ENCODE data around the gene BMPR1B. TPM values are rescaled to one million over a fixed set of nuclear protein-coding genes. Genes with fewer than 3 reads are reported as not detected.

BMPR1B gene
- total and polyA plus RNA-seq, 10 donors: 0.12 to 2.4 (median 1.2) TPM

- H3K4me1 ChIP-seq: no peaks in the 10 kb centered on the region
- TF ChIP-seq CTCF (IDR thresholded peaks at IDR 0.05 in 8 of 11, conservative IDR thresholded peaks at IDR 0.05 in 3 of 11): no peak
- no peak for TF ChIP-seq POLR2A (IDR thresholded peaks at IDR 0.05)
- no peak for TF ChIP-seq POLR2AphosphoS5 (IDR thresholded peaks at IDR 0.05)
- H3K27ac ChIP-seq: no peak overlapping the region
- H3K27me3 ChIP-seq (replicated peaks in 1 of 7): peaks cover 0 to 6% (median 0%) of the 10 kb centered on the region in 7 donors
- DNase-seq: no peak
- H3K4me3 ChIP-seq: no peak overlapping the region
- H3K9me3 ChIP-seq: no peaks in the 10 kb centered on the region
- H3K36me3 ChIP-seq: no peaks in the 10 kb centered on the region
- intact Hi-C loops (cut with DNase I; ENCODE audit: low total_unique reads): no loop called here
- WGBS, 5 donors: 90 to 93% (median 91%) methylated on average over 6 of the region's 6 CpGs
Measured at GRCh38 chr4:94715726-94716125, 42.0 kb upstream of the BMPR1B start.

- peaks cover 0 to 6% (median 0%) of the 10 kb centered on the region in 6 donors for H3K4me1 ChIP-seq
- H3K27me3 ChIP-seq (replicated peaks in 1 of 7): no peaks in the 10 kb centered on the region
- H3K4me3 ChIP-seq: no peak overlapping the region
- H3K9me3 ChIP-seq: no peaks in the 10 kb centered on the region
- no peaks in the 10 kb centered on the region for H3K36me3 ChIP-seq
- intact Hi-C loops (cut with DNase I; ENCODE audit: low total_unique reads): no loop called here
- 75 to 98% (median 84%) methylated on average over 2 of the region's 2 CpGs for WGBS, 5 donors
- DNase-seq: no peak
- no peak for TF ChIP-seq CTCF (IDR thresholded peaks at IDR 0.05 in 8 of 11, conservative IDR thresholded peaks at IDR 0.05 in 3 of 11)
- no peak for TF ChIP-seq POLR2A (IDR thresholded peaks at IDR 0.05)
- TF ChIP-seq POLR2AphosphoS5 (IDR thresholded peaks at IDR 0.05): no peak
- no peak overlapping the region for H3K27ac ChIP-seq
Measured at GRCh38 chr4:94721310-94721709, 36.4 kb upstream of the BMPR1B start.

- H3K27me3 ChIP-seq (replicated peaks in 1 of 7): peaks cover 0 to 2% (median 0%) of the 10 kb centered on the region in 7 donors
- TF ChIP-seq POLR2A (IDR thresholded peaks at IDR 0.05) (no peak), POLR2AphosphoS5 (IDR thresholded peaks at IDR 0.05) (no peak), CTCF (IDR thresholded peaks at IDR 0.05 in 8 of 11, conservative IDR thresholded peaks at IDR 0.05 in 3 of 11) (no peak)
- intact Hi-C loops (cut with DNase I; ENCODE audit: low total_unique reads): no loop called here
Measured at GRCh38 chr4:94722270-94722669, 35.5 kb upstream of the BMPR1B start.

GRCh38 chr4:94722748-94723147 lies 35.0 kb upstream of the BMPR1B start:
- WGBS, 5 donors: 4 to 11% (median 7%) methylated on average over 2 of the region's 2 CpGs
- intact Hi-C loops (cut with DNase I; ENCODE audit: low total_unique reads): no loop called here
- H3K4me3 ChIP-seq: no peak overlapping the region
- H3K36me3 ChIP-seq: no peaks in the 10 kb centered on the region
- H3K27me3 ChIP-seq (replicated peaks in 1 of 7): peaks cover 0 to 7% (median 0%) of the 10 kb centered on the region in 7 donors
- no peak for TF ChIP-seq POLR2A (IDR thresholded peaks at IDR 0.05)
- no peak for TF ChIP-seq POLR2AphosphoS5 (IDR thresholded peaks at IDR 0.05)
- TF ChIP-seq CTCF (IDR thresholded peaks at IDR 0.05 in 8 of 11, conservative IDR thresholded peaks at IDR 0.05 in 3 of 11): no peak
- no peaks in the 10 kb centered on the region for H3K9me3 ChIP-seq
- H3K27ac ChIP-seq: no peak overlapping the region
- peaks cover 0 to 6% (median 0%) of the 10 kb centered on the region in 6 donors for H3K4me1 ChIP-seq
- no peak for DNase-seq

More at GRCh38 chr4:94722270-94722669, 35.5 kb upstream of the BMPR1B start:
- Histone ChIP-seq H3K27ac (no peak overlapping the region), H3K4me3 (no peak overlapping the region), H3K4me1 (peaks cover 0 to 6% (median 0%) of the 10 kb centered on the region in 6 donors), H3K9me3 (no peaks in the 10 kb centered on the region), H3K36me3 (no peaks in the 10 kb centered on the region)
- 42 to 77% (median 69%) methylated on average over 2 of the region's 2 CpGs for WGBS, 5 donors
- no peak for DNase-seq
